Colonic mucosa (tissue), 4 donors: ENCODE measurements around the gene NAP1L4. TPM values are rescaled to one million over a fixed set of nuclear protein-coding genes. Genes with fewer than 3 reads are reported as not detected.

ENCODE experiments used
- DNase-seq: peaks from one replicate; pipeline ENCODE4 v3.0.0-alpha.2; 2020
- H3K27ac ChIP-seq: fragments of 200-600 bp; one replicate; pipeline ENCODE4 v1.8.0; 2021
- H3K27me3 ChIP-seq: fragments of 200-600 bp; one replicate; pipeline ENCODE4 v1.8.0; 2021
- H3K36me3 ChIP-seq: fragments of 200-600 bp; one replicate; pipeline ENCODE4 v1.8.0; 2021
- H3K4me1 ChIP-seq: fragments of 200-600 bp; one replicate; pipeline ENCODE4 v1.8.0; 2021; ENCODE audit warnings: mild to moderate bottlenecking
- H3K4me3 ChIP-seq: fragments of 200-600 bp; one replicate; pipeline ENCODE4 v1.8.0; 2021
- H3K9ac ChIP-seq, 2 donors: one replicate each; pipeline ENCODE4 v1.7.0; 2013; ENCODE audit warnings: control low read depth in 2 of 2, low read depth in 2 of 2, low read length in 2 of 2
- H3K9me3 ChIP-seq: fragments of 200-600 bp; one replicate; pipeline ENCODE4 v1.8.0; 2021
- CTCF ChIP-seq: fragments of 200-600 bp; IDR thresholded peaks from one replicate; pipeline ENCODE4 v1.8.0; 2022; ENCODE audit warnings: antibody characterized with exemption, mild to moderate bottlenecking
- intact Hi-C: fragments of 100-400 bp; cut with DNase I; formaldehyde crosslinking; loops from one replicate; pipeline ENCODE4 v1.14.1; 2022
- total RNA-seq, 2 donors: library from RNA; stranded (reverse); fragmentation: NEBNext Ultra II Directional in 1 of 2; extraction: Animal tissue kit (Norgen Biotek cat#: 25700) in 1 of 2; gene quantifications; one replicate each; pipeline ENCODE4 v1.2.1, GENCODE V29; 2021
- donor health status: healthy.
- donor health status: DM: no; HTN: no; CAD: no.
- donor health status: DM: no; HTN: no; CAD: no.

Gene NAP1L4
- total RNA-seq, 2 donors from 2014 or later = 96.1 to 134 TPM

GRCh38 chr11:2975594-2975993 is 16.5 kb downstream of the NAP1L4 start:
- intact Hi-C loops = loop anchor here (5.0 kb wide), 1 partner anchor 47 kb away; no protein-coding TSS in a partner anchor
- Histone ChIP-seq H3K4me1 (no peaks in the 10 kb centered on the region), H3K36me3 (peaks cover 16% of the 10 kb centered on the region), H3K27me3 (no peaks in the 10 kb centered on the region), H3K4me3 (no peak overlapping the region), H3K27ac (no peak overlapping the region), H3K9me3 (no peaks in the 10 kb centered on the region), H3K9ac (no peak overlapping the region)
- DNase-seq = no peak
- peak; percentile 41 for TF ChIP-seq CTCF

- Histone ChIP-seq H3K27ac (no peak overlapping the region), H3K27me3 (no peaks in the 10 kb centered on the region), H3K4me1 (no peaks in the 10 kb centered on the region), H3K4me3 (no peak overlapping the region), H3K9ac (no peak overlapping the region), H3K36me3 (peaks cover 21% of the 10 kb centered on the region), H3K9me3 (no peaks in the 10 kb centered on the region)
- no peak for DNase-seq
- intact Hi-C loops = no loop called here
- TF ChIP-seq CTCF = no peak
Observed at GRCh38 chr11:2974272-2974671, 17.9 kb downstream of the NAP1L4 start.

- Histone ChIP-seq H3K4me1 (no peaks in the 10 kb centered on the region), H3K27me3 (no peaks in the 10 kb centered on the region), H3K9me3 (no peaks in the 10 kb centered on the region), H3K27ac (no peak overlapping the region), H3K9ac (no peak overlapping the region), H3K4me3 (no peak overlapping the region), H3K36me3 (peaks cover 22% of the 10 kb centered on the region)
- no peak for DNase-seq
- no peak for TF ChIP-seq CTCF
- intact Hi-C loops = no loop called here
Observed at GRCh38 chr11:2968341-2968900, 23.7 kb downstream of the NAP1L4 start.

- H3K9me3 ChIP-seq = no peaks in the 10 kb centered on the region
- H3K9ac ChIP-seq = no peak overlapping the region
- no peak for TF ChIP-seq CTCF
- H3K4me1 ChIP-seq = no peaks in the 10 kb centered on the region
- DNase-seq = no peak
- H3K4me3 ChIP-seq = no peak overlapping the region
- intact Hi-C loops = no loop called here
- no peak overlapping the region for H3K27ac ChIP-seq
- peaks cover 17% of the 10 kb centered on the region for H3K36me3 ChIP-seq
- H3K27me3 ChIP-seq = no peaks in the 10 kb centered on the region
Observed at GRCh38 chr11:2964782-2965181, 27.3 kb downstream of the NAP1L4 start.

- intact Hi-C loops = no loop called here
Observed at GRCh38 chr11:2963761-2964160, 28.4 kb downstream of the NAP1L4 start.

More at GRCh38 chr11:2963761-2964160, 28.4 kb downstream of the NAP1L4 start:
- no peaks in the 10 kb centered on the region for H3K4me1 ChIP-seq
- H3K9ac ChIP-seq = no peak overlapping the region
- H3K27me3 ChIP-seq = no peaks in the 10 kb centered on the region
- DNase-seq = no peak
- H3K4me3 ChIP-seq = no peak overlapping the region
- H3K36me3 ChIP-seq = peaks cover 17% of the 10 kb centered on the region
- no peak overlapping the region for H3K27ac ChIP-seq
- no peaks in the 10 kb centered on the region for H3K9me3 ChIP-seq
- no peak for TF ChIP-seq CTCF
